Measurements from ENCODE around the gene BRINP3. TPM values are rescaled to one million over a fixed set of nuclear protein-coding genes. Genes with fewer than 3 reads are reported as not detected.

BRINP3 gene
- total RNA-seq, 1 experiment from 2014 or later, result not detected

GRCh38 chr1:190377294-190377693 is 100.4 kb downstream of the BRINP3 start:
- intact Hi-C loops (cut with micrococcal nuclease; ENCODE audit: unreplicated experiment), result no loop called here
- DNase-seq (ENCODE audit: low spot score), result no peak
- POLR2A ChIA-PET (ENCODE audit: low non-redundant PET), result no interaction called here
- BruUV-seq (replicated peaks), result no TSS peak
- no peaks in the 10 kb centered on the region for H3K36me3 ChIP-seq (ENCODE audit: insufficient read depth, low read length, poor library complexity, severe bottlenecking)
- no peaks in the 10 kb centered on the region for H3K9me3 ChIP-seq (ENCODE audit: low read depth, low read length, poor library complexity, severe bottlenecking)
- CTCF ChIA-PET, result no interaction called here
- H3K4me1 ChIP-seq (ENCODE audit: insufficient read depth, low read length, poor library complexity, severe bottlenecking), result peaks cover 6% of the 10 kb centered on the region
- no peak overlapping the region for H3K27ac ChIP-seq (ENCODE audit: low read depth, low read length, poor library complexity, severe bottlenecking)
- H3K4me3 ChIP-seq (ENCODE audit: low read depth, low read length, poor library complexity, severe bottlenecking), result no peak overlapping the region
- H3K27me3 ChIP-seq (replicated peaks; ENCODE audit: insufficient read depth, low read depth, low read length, poor library complexity), result no peaks in the 10 kb centered on the region
- TF ChIP-seq CTCF (conservative IDR thresholded peaks at IDR 0.05; ENCODE audit: low read depth, low read length), result no peak

GRCh38 chr1:190376044-190376443 is 101.6 kb downstream of the BRINP3 start:
- peaks cover 6% of the 10 kb centered on the region for H3K4me1 ChIP-seq (ENCODE audit: insufficient read depth, low read length, poor library complexity, severe bottlenecking)
- TF ChIP-seq CTCF (conservative IDR thresholded peaks at IDR 0.05; ENCODE audit: low read depth, low read length) (no peak), EZH2 (IDR thresholded peaks at IDR 0.05; ENCODE audit: borderline replicate concordance, low read depth, low read length, poor library complexity, severe bottlenecking) (no peak)
- H3K4me3 ChIP-seq (ENCODE audit: low read depth, low read length, poor library complexity, severe bottlenecking), result no peak overlapping the region
- intact Hi-C loops (cut with micrococcal nuclease; ENCODE audit: unreplicated experiment), result no loop called here
- ChIA-PET POLR2A (ENCODE audit: low non-redundant PET) (interaction anchor here (0.6 kb wide), 2 partner anchors 99 to 1892 kb away, joined by 4 to 21 read pairs; no protein-coding TSS in a partner anchor), CTCF (no interaction called here)
- no peak overlapping the region for H3K27ac ChIP-seq (ENCODE audit: low read depth, low read length, poor library complexity, severe bottlenecking)
- no peaks in the 10 kb centered on the region for H3K9me3 ChIP-seq (ENCODE audit: low read depth, low read length, poor library complexity, severe bottlenecking)
- no peaks in the 10 kb centered on the region for H3K36me3 ChIP-seq (ENCODE audit: insufficient read depth, low read length, poor library complexity, severe bottlenecking)
- BruUV-seq (replicated peaks), result no TSS peak
- no peaks in the 10 kb centered on the region for H3K27me3 ChIP-seq (replicated peaks; ENCODE audit: insufficient read depth, low read depth, low read length, poor library complexity)
- DNase-seq (ENCODE audit: low spot score), result no peak

GRCh38 chr1:190373705-190374336 is 103.8 kb downstream of the BRINP3 start:
- Histone ChIP-seq H3K4me1 (ENCODE audit: insufficient read depth, low read length, poor library complexity, severe bottlenecking) (peaks cover 6% of the 10 kb centered on the region), H3K36me3 (ENCODE audit: insufficient read depth, low read length, poor library complexity, severe bottlenecking) (no peaks in the 10 kb centered on the region), H3K27ac (ENCODE audit: low read depth, low read length, poor library complexity, severe bottlenecking) (no peak overlapping the region), H3K27me3 (replicated peaks; ENCODE audit: insufficient read depth, low read depth, low read length, poor library complexity) (no peaks in the 10 kb centered on the region), H3K4me3 (ENCODE audit: low read depth, low read length, poor library complexity, severe bottlenecking) (no peak overlapping the region), H3K9me3 (ENCODE audit: low read depth, low read length, poor library complexity, severe bottlenecking) (no peaks in the 10 kb centered on the region)
- DNase-seq (ENCODE audit: low spot score), result peak; percentile 63
- ChIA-PET CTCF (interaction anchor here (0.6 kb wide), 1 partner anchor 575 kb away, joined by 3 read pairs; no protein-coding TSS in a partner anchor), POLR2A (ENCODE audit: low non-redundant PET) (no interaction called here)
- no peak for TF ChIP-seq EZH2 (IDR thresholded peaks at IDR 0.05; ENCODE audit: borderline replicate concordance, low read depth, low read length, poor library complexity, severe bottlenecking)
- TF ChIP-seq CTCF (conservative IDR thresholded peaks at IDR 0.05; ENCODE audit: low read depth, low read length), result peak; percentile 76
- BruUV-seq (replicated peaks), result no TSS peak
- intact Hi-C loops (cut with micrococcal nuclease; ENCODE audit: unreplicated experiment), result no loop called here
